K562 (cell line): ENCODE data around the gene PPP1R16B. TPM values are rescaled to one million over a fixed set of nuclear protein-coding genes. Genes with fewer than 3 reads are reported as not detected.

Source experiments
- ATAC-seq: fragments of 200-7000 bp; cut with Tn5 transposase; 3 replicates; pipeline ENCODE4 v1.9.1; 2020; ENCODE audit warnings: moderate library complexity
- BruUV-seq: library from RNA; stranded (reverse); fragments of 400-500 nt; replicated peaks from 2 replicates; lab custom pipeline; 2021; lab: Mats Ljungman, UMichigan
- CTCF ChIA-PET: fragments of 300-600 bp; formaldehyde crosslinking; extraction: SDS; loops from one replicate; lab custom pipeline; 2021; ENCODE audit warnings: low intra/inter-chr PET ratio; lab: Yijun Ruan, JAX
- POLR2A ChIA-PET: fragments of 300-600, 350-650 bp; sonication (Branson Sonifier 250); formaldehyde crosslinking; extraction: SDS; loops from one replicate; lab custom pipeline; 2021; ENCODE audit warnings: antibody characterized with exemption, inconsistent platforms; lab: Yijun Ruan, JAX
- DNase-seq, 4 experiments: peaks; one replicate each; pipeline versions ENCODE4 v3.0.0 to v3.0.0-alpha.2; 2011 to 2018; ENCODE audit warnings: low spot score in 3 of 4, mixed read lengths in 3 of 4; ENCODE audit errors: extremely low read depth in 1 of 4
- FAIRE-seq: peaks from 2 replicates; lab custom pipeline; 2011; peaks lifted over from hg19 to GRCh38; lab: Jason Lieb, UNC
- H2AFZ ChIP-seq: 2 replicates; pipeline ENCODE4 v1.6.0; 2011; ENCODE audit warnings: low read depth, low read length, control low read depth, inconsistent platforms
- H3K27ac ChIP-seq: fragments of 200-600 bp; 3 replicates; pipeline ENCODE4 v1.8.0; 2011; ENCODE audit warnings: low read depth, mild to moderate bottlenecking, control low read depth, inconsistent platforms, low read length, moderate library complexity, mixed read lengths; ENCODE audit errors: extremely low read depth
- H3K27me3 ChIP-seq, 2 experiments: fragments of 300-600 bp in 1 of 2; 2 replicates in 1 of 2; 3 replicates in 1 of 2; pipeline versions ENCODE4 v1.6.0 to v1.8.0; 2011; ENCODE audit warnings: inconsistent platforms in 2 of 2, low read length in 2 of 2, mild to moderate bottlenecking in 1 of 2, mixed read lengths in 1 of 2, moderate library complexity in 1 of 2; ENCODE audit not compliant: control insufficient read depth in 2 of 2, insufficient read depth in 2 of 2
- H3K36me3 ChIP-seq: fragments of 300-600 bp; 3 replicates; pipeline ENCODE4 v1.8.0; 2011; ENCODE audit warnings: mild to moderate bottlenecking, low read length, inconsistent platforms; ENCODE audit not compliant: control insufficient read depth, insufficient read depth
- H3K4me1 ChIP-seq, 2 experiments: fragments of 200-600 bp in 1 of 2; replicated peaks in 1 of 2; 2 replicates in 1 of 2; 3 replicates in 1 of 2; pipeline versions ENCODE4 v1.5.1 to v1.8.0; 2011; ENCODE audit warnings: inconsistent platforms in 2 of 2, low read length in 2 of 2, mild to moderate bottlenecking in 1 of 2, mixed read lengths in 1 of 2, moderate library complexity in 1 of 2; ENCODE audit not compliant: control insufficient read depth in 2 of 2, insufficient read depth in 2 of 2
- H3K4me2 ChIP-seq: 2 replicates; pipeline ENCODE4 v1.6.1; 2011; ENCODE audit warnings: low read length, control low read depth, inconsistent platforms, mixed read lengths; ENCODE audit not compliant: insufficient read depth
- H3K4me3 ChIP-seq: fragments of 200-600 bp; sonication (generic), shearing (Covaris generic); 2 replicates; pipeline ENCODE4 v1.5.1; 2016; ENCODE audit warnings: control low read depth, inconsistent platforms
- H3K79me2 ChIP-seq: fragments of 200-600 bp; 3 replicates; pipeline ENCODE4 v1.8.0; 2011; ENCODE audit warnings: low read length, inconsistent platforms; ENCODE audit not compliant: control insufficient read depth, insufficient read depth
- H3K9ac ChIP-seq, 2 experiments: 2 replicates each; pipeline versions ENCODE4 v1.6.0 to v1.6.1; 2011; ENCODE audit warnings: low read depth in 2 of 2, low read length in 2 of 2, control low read depth in 1 of 2, inconsistent platforms in 1 of 2, mild to moderate bottlenecking in 1 of 2, mixed read lengths in 1 of 2; ENCODE audit not compliant: insufficient read depth in 1 of 2
- H3K9me1 ChIP-seq: one replicate; pipeline ENCODE4 v1.6.0; 2011; ENCODE audit warnings: inconsistent platforms, mild to moderate bottlenecking, low read length, moderate library complexity; ENCODE audit not compliant: control insufficient read depth, insufficient read depth
- H3K9me3 ChIP-seq: replicated peaks from 2 replicates; pipeline ENCODE4 v1.5.1; 2011; ENCODE audit warnings: low read depth, low read length, inconsistent platforms; ENCODE audit not compliant: control insufficient read depth, insufficient read depth
- H4K20me1 ChIP-seq: replicated peaks from 2 replicates; pipeline ENCODE4 v1.6.1; 2011; ENCODE audit warnings: low read length, inconsistent platforms, mixed read lengths; ENCODE audit not compliant: control insufficient read depth, insufficient read depth
- GABPA ChIP-seq: fragments of 200-800 bp; sonication (Bioruptor generic); conservative IDR thresholded peaks from 2 replicates; pipeline ENCODE4 v1.6.1; 2016; ENCODE audit warnings: low read depth, missing genetic modification characterization, missing compliant biosample characterization
- HMG20A ChIP-seq: fragments of 450-650 bp; formaldehyde crosslinking; conservative IDR thresholded peaks from 2 replicates; pipeline ENCODE4 v1.4.0; 2020; ENCODE audit warnings: mild to moderate bottlenecking, mixed read lengths
- ILK ChIP-seq: fragments of 450-650 bp; IDR thresholded peaks from 2 replicates; pipeline ENCODE4 v1.6.1; 2016; ENCODE audit warnings: missing genetic modification characterization, low read depth, mild to moderate bottlenecking, missing compliant biosample characterization, moderate library complexity, borderline replicate concordance
- NR0B1 ChIP-seq: fragments of 450-650 bp; IDR thresholded peaks from one replicate; pipeline ENCODE4 v1.6.1; 2018; ENCODE audit warnings: mild to moderate bottlenecking, moderate library complexity; ENCODE audit not compliant: partially characterized antibody
- ZBTB34 ChIP-seq: fragments of 250-450 bp; sonication (Bioruptor Pico); IDR thresholded peaks from 2 replicates; pipeline ENCODE4 v1.8.0; 2021; ENCODE audit warnings: mild to moderate bottlenecking, moderate library complexity
- ZC3H4 ChIP-seq: sonication (generic); formaldehyde crosslinking; IDR thresholded peaks from 2 replicates; pipeline ENCODE4 v1.9.0; 2021; ENCODE audit warnings: missing genetic modification reagents, borderline replicate concordance
- ZNF395 ChIP-seq: fragments of 200-800 bp; sonication (Bioruptor generic); IDR thresholded peaks from 2 replicates; pipeline ENCODE4 v1.6.1; 2017; ENCODE audit warnings: missing genetic modification characterization, missing compliant biosample characterization
- WGBS: fragments of 100-300 bp; shearing (Covaris generic); methylation state at CpG from one replicate; pipeline ENCODE4 v1.1.6; 2016; ENCODE audit warnings: low coverage, mixed read lengths; ENCODE audit not compliant: insufficient coverage; ENCODE audit errors: missing lambda C conversion rate; 5-methylcytosine and 5-hydroxymethylcytosine counted together
- in situ Hi-C: fragments of 300-500 bp; cut with MboI; formaldehyde crosslinking; loops from 4 replicates; pipeline ENCODE4 v1.15.0; 2018; ENCODE audit warnings: inconsistent platforms, mixed read lengths
- intact Hi-C: fragments of 100-400 bp; cut with micrococcal nuclease; formaldehyde crosslinking; loops from 2 replicates; pipeline ENCODE4 v1.14.2; 2022
- polyA plus RNA-seq, 8 experiments: library from polyadenylated mRNA; depleted of rRNA in 4 of 8; stranded (reverse) in 5 of 8; unstranded in 3 of 8; fragments of >200 nt; fragmentation: Nextera tagmentation in 2 of 8; fragmentation: Illumina TruSeq in 1 of 8; extraction: Ambion mirVana in 2 of 8; extraction: Trizol in 1 of 8; gene quantifications; 2 replicates each; pipeline versions ENCODE4 v1.2.1 to v1.2.3, GENCODE V29; 2011 to 2014; ENCODE audit warnings: inconsistent platforms in 1 of 8, missing spikeins in 1 of 8
- total RNA-seq, 7 experiments: library from RNA; depleted of rRNA in 6 of 7; stranded (reverse); fragments of >200 nt in 6 of 7; fragmentation: Illumina TruSeq in 2 of 7; extraction: Trizol in 2 of 7; gene quantifications; 2 replicates each; pipeline versions ENCODE4 v1.2.1 to v1.2.3, GENCODE V29; 2011 to 2021; ENCODE audit warnings: low replicate concordance in 1 of 7
- TF ChIP-seq, protein P1 (sequence below): sonication (generic); formaldehyde crosslinking; IDR thresholded peaks from 2 replicates; pipeline ENCODE4 v1.8.1; 2023; ENCODE audit warnings: mild to moderate bottlenecking, missing genetic modification reagents
- TF ChIP-seq, protein P2 (sequence below): sonication (generic); formaldehyde crosslinking; IDR thresholded peaks from 2 replicates; pipeline ENCODE4 v1.5.0; 2020; ENCODE audit warnings: missing genetic modification reagents
- TF ChIP-seq, protein P3 (sequence below): IDR thresholded peaks from 2 replicates; pipeline ENCODE4 v1.6.1; 2011; ENCODE audit warnings: borderline replicate concordance, low read depth, mild to moderate bottlenecking, moderate library complexity, low read length; ENCODE audit not compliant: insufficient read depth, poor library complexity, severe bottlenecking

The PPP1R16B gene
- total and polyA plus RNA-seq, 9 of the 15 experiments (the other 6 are each of a cell fraction or from before 2014, with no cell fraction given) = 1.5 to 11.5 (median 6.8) TPM

DNA sequence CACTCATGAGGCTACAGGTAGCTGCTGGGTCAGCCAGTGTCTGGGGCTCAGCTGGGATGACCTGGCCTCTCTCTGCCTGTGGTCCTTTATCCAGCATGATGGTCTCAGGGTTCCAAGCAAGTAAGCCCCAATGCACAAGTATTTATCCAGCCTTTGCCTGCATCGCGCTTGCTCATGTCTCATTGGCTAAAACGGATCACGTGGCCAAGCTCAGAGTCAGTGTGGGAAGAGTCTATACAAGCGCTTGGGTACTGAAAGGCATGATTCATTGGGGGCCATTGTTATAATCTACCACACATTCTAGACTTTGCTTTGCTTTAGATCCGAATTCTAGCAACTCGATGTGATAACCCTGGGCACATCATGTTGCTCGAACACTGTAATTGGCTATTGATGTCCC, 48.3 kb downstream of the PPP1R16B start:
- no peak for ATAC-seq
- in situ Hi-C loops (no loop called here), intact Hi-C loops (no loop called here)
- Histone ChIP-seq H2AFZ (no peak overlapping the region), H3K9me1 (no peaks in the 10 kb centered on the region), H4K20me1 (no peaks in the 10 kb centered on the region), H3K9me3 (no peaks in the 10 kb centered on the region), H3K27ac (0 out of 3 replicates have a peak overlapping the region, but pooled peaks have one; percentile 67), H3K9ac (no peak overlapping the region), H3K4me1 (peaks cover 13 to 60% of the 10 kb centered on the region in 2 experiments), H3K4me2 (no peak overlapping the region; the same call in 1 of the 2 replicates), H3K4me3 (no peak overlapping the region), H3K36me3 (no peaks in the 10 kb centered on the region), H3K27me3 (no peaks in the 10 kb centered on the region), H3K79me2 (no peaks in the 10 kb centered on the region; the same call in 2 of the 3 replicates)
- ChIA-PET POLR2A (no interaction called here), CTCF (no interaction called here)
- peak in 3 of 4 experiments; percentile 29 to 32 (median 29) for DNase-seq
- no peak for FAIRE-seq
- BruUV-seq = no TSS peak
- WGBS = 79% methylated on average over 8 of the region's 8 CpGs
- TF ChIP-seq, protein P1, sequence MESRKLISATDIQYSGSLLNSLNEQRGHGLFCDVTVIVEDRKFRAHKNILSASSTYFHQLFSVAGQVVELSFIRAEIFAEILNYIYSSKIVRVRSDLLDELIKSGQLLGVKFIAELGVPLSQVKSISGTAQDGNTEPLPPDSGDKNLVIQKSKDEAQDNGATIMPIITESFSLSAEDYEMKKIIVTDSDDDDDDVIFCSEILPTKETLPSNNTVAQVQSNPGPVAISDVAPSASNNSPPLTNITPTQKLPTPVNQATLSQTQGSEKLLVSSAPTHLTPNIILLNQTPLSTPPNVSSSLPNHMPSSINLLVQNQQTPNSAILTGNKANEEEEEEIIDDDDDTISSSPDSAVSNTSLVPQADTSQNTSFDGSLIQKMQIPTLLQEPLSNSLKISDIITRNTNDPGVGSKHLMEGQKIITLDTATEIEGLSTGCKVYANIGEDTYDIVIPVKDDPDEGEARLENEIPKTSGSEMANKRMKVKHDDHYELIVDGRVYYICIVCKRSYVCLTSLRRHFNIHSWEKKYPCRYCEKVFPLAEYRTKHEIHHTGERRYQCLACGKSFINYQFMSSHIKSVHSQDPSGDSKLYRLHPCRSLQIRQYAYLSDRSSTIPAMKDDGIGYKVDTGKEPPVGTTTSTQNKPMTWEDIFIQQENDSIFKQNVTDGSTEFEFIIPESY (CRISPR knock-in tag) = no peak
- TF ChIP-seq ZNF395 (CRISPR knock-in tag) (0 out of 2 replicates have a peak, but pooled peaks have one; percentile 4), ZC3H4 (CRISPR knock-in tag) (no peak), GABPA (no peak), HMG20A (CRISPR knock-in tag) (no peak), ZBTB34 (CRISPR knock-in tag) (no peak), NR0B1 (no peak), ILK (tag) (no peak)
- TF ChIP-seq, protein P2, sequence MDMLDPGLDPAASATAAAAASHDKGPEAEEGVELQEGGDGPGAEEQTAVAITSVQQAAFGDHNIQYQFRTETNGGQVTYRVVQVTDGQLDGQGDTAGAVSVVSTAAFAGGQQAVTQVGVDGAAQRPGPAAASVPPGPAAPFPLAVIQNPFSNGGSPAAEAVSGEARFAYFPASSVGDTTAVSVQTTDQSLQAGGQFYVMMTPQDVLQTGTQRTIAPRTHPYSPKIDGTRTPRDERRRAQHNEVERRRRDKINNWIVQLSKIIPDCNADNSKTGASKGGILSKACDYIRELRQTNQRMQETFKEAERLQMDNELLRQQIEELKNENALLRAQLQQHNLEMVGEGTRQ (CRISPR knock-in tag) = peak; percentile 84
- TF ChIP-seq, protein P3, sequence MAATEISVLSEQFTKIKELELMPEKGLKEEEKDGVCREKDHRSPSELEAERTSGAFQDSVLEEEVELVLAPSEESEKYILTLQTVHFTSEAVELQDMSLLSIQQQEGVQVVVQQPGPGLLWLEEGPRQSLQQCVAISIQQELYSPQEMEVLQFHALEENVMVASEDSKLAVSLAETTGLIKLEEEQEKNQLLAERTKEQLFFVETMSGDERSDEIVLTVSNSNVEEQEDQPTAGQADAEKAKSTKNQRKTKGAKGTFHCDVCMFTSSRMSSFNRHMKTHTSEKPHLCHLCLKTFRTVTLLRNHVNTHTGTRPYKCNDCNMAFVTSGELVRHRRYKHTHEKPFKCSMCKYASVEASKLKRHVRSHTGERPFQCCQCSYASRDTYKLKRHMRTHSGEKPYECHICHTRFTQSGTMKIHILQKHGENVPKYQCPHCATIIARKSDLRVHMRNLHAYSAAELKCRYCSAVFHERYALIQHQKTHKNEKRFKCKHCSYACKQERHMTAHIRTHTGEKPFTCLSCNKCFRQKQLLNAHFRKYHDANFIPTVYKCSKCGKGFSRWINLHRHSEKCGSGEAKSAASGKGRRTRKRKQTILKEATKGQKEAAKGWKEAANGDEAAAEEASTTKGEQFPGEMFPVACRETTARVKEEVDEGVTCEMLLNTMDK = no peak
